Measurements from ENCODE around the gene MAP3K5.

- TF ChIP-seq, protein P1, sequence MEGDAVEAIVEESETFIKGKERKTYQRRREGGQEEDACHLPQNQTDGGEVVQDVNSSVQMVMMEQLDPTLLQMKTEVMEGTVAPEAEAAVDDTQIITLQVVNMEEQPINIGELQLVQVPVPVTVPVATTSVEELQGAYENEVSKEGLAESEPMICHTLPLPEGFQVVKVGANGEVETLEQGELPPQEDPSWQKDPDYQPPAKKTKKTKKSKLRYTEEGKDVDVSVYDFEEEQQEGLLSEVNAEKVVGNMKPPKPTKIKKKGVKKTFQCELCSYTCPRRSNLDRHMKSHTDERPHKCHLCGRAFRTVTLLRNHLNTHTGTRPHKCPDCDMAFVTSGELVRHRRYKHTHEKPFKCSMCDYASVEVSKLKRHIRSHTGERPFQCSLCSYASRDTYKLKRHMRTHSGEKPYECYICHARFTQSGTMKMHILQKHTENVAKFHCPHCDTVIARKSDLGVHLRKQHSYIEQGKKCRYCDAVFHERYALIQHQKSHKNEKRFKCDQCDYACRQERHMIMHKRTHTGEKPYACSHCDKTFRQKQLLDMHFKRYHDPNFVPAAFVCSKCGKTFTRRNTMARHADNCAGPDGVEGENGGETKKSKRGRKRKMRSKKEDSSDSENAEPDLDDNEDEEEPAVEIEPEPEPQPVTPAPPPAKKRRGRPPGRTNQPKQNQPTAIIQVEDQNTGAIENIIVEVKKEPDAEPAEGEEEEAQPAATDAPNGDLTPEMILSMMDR (IDR thresholded peaks at IDR 0.05) = no peak
- no peak for TF ChIP-seq POLR2A (IDR thresholded peaks at IDR 0.05)
Observed at GRCh38 chr6:136576821-136577220, 215.5 kb downstream of the MAP3K5 start.
